Adrenal gland (tissue), 12 donors: ENCODE measurements around the gene TMEM179. TPM values are rescaled to one million over a fixed set of nuclear protein-coding genes. Genes with fewer than 3 reads are reported as not detected.
A peak's percentile ranks its signal among the peaks of the same experiment; 100 is the strongest.

Experiments used
- DNase-seq, 7 donors: peaks; one replicate each; pipeline ENCODE4 v3.0.0-alpha.2; 2019 to 2020
- H3K27ac ChIP-seq, 5 donors: fragments of 200-600 bp; sonication (generic) in 4 of 5; 1 replicate in 3 of 5; 2 replicates in 2 of 5; pipeline versions ENCODE4 v1.5.1 to v1.8.0; 2016 to 2020; ENCODE audit warnings: mild to moderate bottlenecking in 1 of 5
- H3K27me3 ChIP-seq: fragments of 200-600 bp; 2 replicates; pipeline ENCODE4 v1.8.0; 2021
- H3K36me3 ChIP-seq, 2 donors: fragments of 200-600 bp; replicated peaks in 1 of 2; 1 replicate in 1 of 2; 2 replicates in 1 of 2; pipeline versions ENCODE4 v1.5.1 to v1.8.0; 2018 to 2022
- H3K4me1 ChIP-seq, 2 donors: fragments of 200-600 bp; replicated peaks in 1 of 2; 1 replicate in 1 of 2; 2 replicates in 1 of 2; pipeline versions ENCODE4 v1.5.1 to v1.8.0; 2018 to 2021
- H3K4me3 ChIP-seq, 4 donors: fragments of 200-600 bp; sonication (generic) in 3 of 4; one replicate each; pipeline ENCODE4 v1.5.1; 2016 to 2018
- H3K9me3 ChIP-seq, 3 donors: fragments of 200-600 bp; sonication (generic) in 1 of 3; replicated peaks in 1 of 3; 1 replicate in 2 of 3; 2 replicates in 1 of 3; pipeline versions ENCODE4 v1.5.1 to v1.8.0; 2016 to 2021
- POLR2A ChIP-seq, 2 donors: fragments of 450-650 bp; IDR thresholded peaks; one replicate each; pipeline ENCODE4 v1.6.1; 2017; ENCODE audit warnings: antibody characterized with exemption in 2 of 2, mild to moderate bottlenecking in 2 of 2, moderate library complexity in 1 of 2
- WGBS, 4 donors: extraction: QIAGEN DNeasy Blood & Tissue Kit in 2 of 4; methylation state at CpG; one replicate each; pipeline versions ENCODE4 v1.1.5 to v1.1.7; 2013 to 2017; 5-methylcytosine and 5-hydroxymethylcytosine counted together
- intact Hi-C, 2 donors: fragments of 100-400 bp; cut with DNase I; formaldehyde crosslinking; loops; one replicate each; pipeline versions ENCODE4 v1.14.1 to v1.15.0; 2022 to 2023
- polyA plus RNA-seq, 3 donors: library from polyadenylated mRNA; stranded (reverse); fragments of 200-250 nt in 2 of 3; fragments of 350-450 nt in 1 of 3; fragmentation: Illumina TruSeq in 1 of 3; extraction: RNeasy Lipid Tissue Mini Kit (QIAGEN cat#74804) in 1 of 3; gene quantifications; one replicate each; pipeline ENCODE4 v1.2.3, GENCODE V29; 2013 to 2014
- total RNA-seq, 9 donors: library from RNA; depleted of rRNA in 4 of 9; stranded (reverse); fragments of >200 nt in 4 of 9; fragments of 120-200 nt in 1 of 9; fragmentation: NEBNext Ultra II Directional in 1 of 9; extraction: Animal tissue kit (Norgen Biotek cat#: 25700) in 1 of 9; gene quantifications; one replicate each; pipeline versions ENCODE4 v1.1.0 to v1.2.4, GENCODE V29; 2013 to 2023
- TF ChIP-seq, protein P1 (sequence below), 6 experiments: fragments of 450-650 bp in 4 of 6; fragments of 200-600 bp in 2 of 6; sonication (generic) in 1 of 6; IDR thresholded peaks; 1 replicate in 5 of 6; 2 replicates in 1 of 6; pipeline versions ENCODE4 v1.5.1 to v1.8.0; 2016 to 2021; ENCODE audit warnings: antibody characterized with exemption in 6 of 6, mild to moderate bottlenecking in 2 of 6, moderate library complexity in 1 of 6
- donor health status: healthy with polysubstance abuse.
- donor health status: Bipolar disorder and iron deficiency.
- donor health status: DM: yes; HTN: yes; CAD: no.
- donor health status: DM: no; HTN: no; CAD: no.
- donor health status: DM: no; HTN: no; CAD: no.
- donor health status: DM: yes; HTN: yes; CAD: no.

Gene TMEM179
- total and polyA plus RNA-seq, 12 donors, result 4.3 to 76.7 (median 13.2) TPM

DNA sequence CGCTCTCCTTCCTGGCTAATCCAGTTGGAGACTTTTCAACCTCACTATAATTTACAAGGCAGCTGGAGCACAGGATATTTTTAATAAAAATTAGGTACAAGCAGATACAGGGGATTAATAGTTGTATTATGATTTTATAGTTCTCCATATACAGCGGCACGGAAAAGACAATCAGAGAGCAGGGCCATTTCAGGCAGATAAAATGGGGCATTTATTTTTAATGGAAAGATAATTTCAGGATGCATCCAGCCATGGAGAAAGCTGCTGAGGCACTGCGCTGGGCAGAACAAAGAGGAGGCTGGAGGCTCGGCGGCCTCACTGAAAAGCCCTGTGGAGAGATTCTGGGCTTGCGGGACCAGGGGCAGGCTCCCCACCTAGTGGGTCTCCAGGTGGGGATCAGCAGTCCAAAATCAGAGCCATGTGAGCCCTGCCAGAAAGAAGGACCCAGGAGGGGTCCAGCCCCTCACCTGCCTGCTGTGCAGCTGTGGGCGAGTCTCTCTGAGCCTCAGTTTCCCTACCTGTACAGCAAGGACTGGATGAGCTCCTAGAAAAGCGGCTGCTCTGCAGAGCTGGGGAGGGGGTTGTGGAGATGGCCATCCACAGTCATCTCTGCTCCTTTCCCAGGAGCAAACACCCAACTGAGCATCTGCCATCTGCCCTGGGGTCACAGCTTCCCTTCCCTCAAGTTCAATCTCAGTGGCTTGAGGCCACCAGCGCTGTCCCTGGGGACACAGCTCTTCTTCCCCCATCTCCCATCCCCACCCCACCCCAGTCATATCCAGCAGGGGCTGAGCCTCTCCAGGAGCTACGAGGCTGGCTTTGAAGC lies 48.9 kb downstream of the TMEM179 start:
- no peak overlapping the region for H3K4me3 ChIP-seq
- no peaks in the 10 kb centered on the region for H3K9me3 ChIP-seq
- peak in 1 of 7 donors; percentile 3 for DNase-seq
- WGBS, 4 donors, result 73 to 90% (median 87%) methylated on average over 10 to 11 of the region's 11 CpGs
- TF ChIP-seq, protein P1, sequence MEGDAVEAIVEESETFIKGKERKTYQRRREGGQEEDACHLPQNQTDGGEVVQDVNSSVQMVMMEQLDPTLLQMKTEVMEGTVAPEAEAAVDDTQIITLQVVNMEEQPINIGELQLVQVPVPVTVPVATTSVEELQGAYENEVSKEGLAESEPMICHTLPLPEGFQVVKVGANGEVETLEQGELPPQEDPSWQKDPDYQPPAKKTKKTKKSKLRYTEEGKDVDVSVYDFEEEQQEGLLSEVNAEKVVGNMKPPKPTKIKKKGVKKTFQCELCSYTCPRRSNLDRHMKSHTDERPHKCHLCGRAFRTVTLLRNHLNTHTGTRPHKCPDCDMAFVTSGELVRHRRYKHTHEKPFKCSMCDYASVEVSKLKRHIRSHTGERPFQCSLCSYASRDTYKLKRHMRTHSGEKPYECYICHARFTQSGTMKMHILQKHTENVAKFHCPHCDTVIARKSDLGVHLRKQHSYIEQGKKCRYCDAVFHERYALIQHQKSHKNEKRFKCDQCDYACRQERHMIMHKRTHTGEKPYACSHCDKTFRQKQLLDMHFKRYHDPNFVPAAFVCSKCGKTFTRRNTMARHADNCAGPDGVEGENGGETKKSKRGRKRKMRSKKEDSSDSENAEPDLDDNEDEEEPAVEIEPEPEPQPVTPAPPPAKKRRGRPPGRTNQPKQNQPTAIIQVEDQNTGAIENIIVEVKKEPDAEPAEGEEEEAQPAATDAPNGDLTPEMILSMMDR (IDR thresholded peaks at IDR 0.05), result no peak
- no peak for TF ChIP-seq POLR2A (IDR thresholded peaks at IDR 0.05)
- no peaks in the 10 kb centered on the region for H3K4me1 ChIP-seq
- intact Hi-C loops, result no loop called here
- H3K27ac ChIP-seq, result no peak overlapping the region
- no peaks in the 10 kb centered on the region for H3K36me3 ChIP-seq
- no peaks in the 10 kb centered on the region for H3K27me3 ChIP-seq

DNA sequence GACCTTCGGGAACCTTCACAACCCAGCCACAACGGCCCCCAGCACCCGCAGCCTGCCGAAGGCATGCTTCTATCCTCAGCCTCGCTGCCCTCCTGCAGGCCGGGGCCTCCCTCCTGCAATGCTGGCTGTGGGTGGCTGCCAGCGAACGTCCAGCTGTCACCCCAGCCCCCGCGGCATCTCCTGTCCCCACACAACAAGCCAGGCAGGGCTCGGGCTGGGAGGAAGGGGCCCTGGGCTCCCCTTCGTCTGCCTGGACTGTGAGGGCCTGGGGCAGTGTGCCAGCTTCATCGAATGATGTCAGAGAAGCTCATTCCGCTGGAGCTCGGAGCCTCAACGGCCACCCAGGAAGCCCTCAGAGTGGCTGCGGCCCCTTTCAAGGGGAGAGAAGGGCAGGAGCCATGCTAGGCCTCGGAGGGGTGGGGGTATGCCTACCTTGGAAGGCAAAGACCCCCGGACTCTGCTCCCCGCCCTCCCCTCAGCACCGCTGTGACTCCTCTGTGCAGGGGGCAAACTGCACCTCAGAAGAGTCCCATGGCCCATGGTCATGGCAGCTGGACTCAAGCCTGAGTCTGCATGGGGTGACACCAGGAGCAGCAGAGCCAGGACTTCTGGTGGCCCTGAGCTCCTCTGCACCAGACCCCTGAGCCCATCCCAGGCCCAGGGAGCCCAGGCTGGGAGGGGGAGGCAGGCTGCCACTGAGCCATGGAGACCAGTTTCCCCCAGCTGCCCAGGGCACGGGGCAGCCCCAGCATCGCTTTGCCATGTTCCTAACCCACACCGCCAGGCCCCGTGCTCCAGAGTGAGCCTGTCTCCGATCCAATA lies 49.8 kb downstream of the TMEM179 start:
- intact Hi-C loops, result no loop called here
- Histone ChIP-seq H3K27me3 (no peaks in the 10 kb centered on the region), H3K27ac (no peak overlapping the region), H3K9me3 (no peaks in the 10 kb centered on the region), H3K36me3 (no peaks in the 10 kb centered on the region), H3K4me3 (no peak overlapping the region), H3K4me1 (no peaks in the 10 kb centered on the region)
- DNase-seq, result peak in 3 of 7 donors; percentile 11 to 54 (median 15)
- WGBS, 4 donors, result 50 to 89% (median 65%) methylated on average over 5 to 26 of the region's 26 CpGs
- no peak for TF ChIP-seq POLR2A (IDR thresholded peaks at IDR 0.05)
- TF ChIP-seq, protein P1 (IDR thresholded peaks at IDR 0.05), result no peak

DNA sequence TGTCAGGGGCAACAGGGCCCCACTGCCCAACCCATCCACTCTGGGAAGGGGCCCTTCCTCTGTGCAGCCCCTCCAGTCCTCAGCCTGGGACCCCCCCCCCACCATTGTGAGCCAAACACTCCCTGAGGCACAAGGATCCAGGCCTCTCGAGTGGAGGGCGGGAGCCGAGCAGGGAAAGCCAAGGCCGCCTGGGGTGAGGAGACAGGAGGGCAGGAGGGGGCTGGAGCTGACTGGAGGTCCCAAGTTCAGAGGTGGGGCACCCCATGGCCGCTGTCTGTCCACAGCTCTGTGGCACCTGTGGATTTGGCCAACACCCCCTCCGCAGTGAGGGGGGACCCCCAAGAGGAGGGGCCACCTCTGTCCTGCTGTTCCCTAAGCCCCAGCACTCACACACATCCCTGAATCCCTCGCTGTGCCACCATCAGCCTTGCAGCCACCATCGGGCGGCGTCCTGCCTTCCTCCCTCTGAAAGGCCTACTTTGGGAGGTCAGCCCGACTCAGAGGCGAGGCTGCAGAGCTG lies 50.4 kb downstream of the TMEM179 start:
- Histone ChIP-seq H3K9me3 (no peaks in the 10 kb centered on the region), H3K4me1 (no peaks in the 10 kb centered on the region), H3K4me3 (no peak overlapping the region), H3K27ac (no peak overlapping the region), H3K27me3 (no peaks in the 10 kb centered on the region), H3K36me3 (no peaks in the 10 kb centered on the region)
- peak in 2 of 7 donors; percentile 8 to 39 for DNase-seq
- intact Hi-C loops, result no loop called here
- TF ChIP-seq, protein P1 (IDR thresholded peaks at IDR 0.05), result no peak
- no peak for TF ChIP-seq POLR2A (IDR thresholded peaks at IDR 0.05)
- 67 to 80% (median 78%) methylated on average over 3 to 12 of the region's 12 CpGs for WGBS, 4 donors
